Heart left ventricle (tissue), 16 donors: ENCODE measurements around the gene TUBB8. TPM values are rescaled to one million over a fixed set of nuclear protein-coding genes. Genes with fewer than 3 reads are reported as not detected.

Experiments
- ATAC-seq, 4 donors: fragments of 200-7000 bp; cut with Tn5 transposase; one replicate each; pipeline ENCODE4 v1.9.1; 2020 to 2022; ENCODE audit warnings: moderate library complexity in 4 of 4, mild to moderate bottlenecking in 3 of 4, moderate number of reproducible peaks in 1 of 4
- DNase-seq, 5 donors: peaks; one replicate each; pipeline ENCODE4 v3.0.0-alpha.2; 2020
- H3K27ac ChIP-seq, 12 donors: fragments of 200-600 bp; sonication (generic) in 4 of 12; one replicate each; pipeline versions ENCODE4 v1.5.0 to v1.8.0; 2016 to 2022; ENCODE audit warnings: mild to moderate bottlenecking in 2 of 12
- H3K27me3 ChIP-seq, 9 donors: fragments of 200-600 bp; sonication (generic) in 2 of 9; one replicate each; pipeline versions ENCODE4 v1.5.1 to v1.8.0; 2016 to 2022; ENCODE audit warnings: mild to moderate bottlenecking in 3 of 9
- H3K36me3 ChIP-seq, 9 donors: fragments of 200-600 bp; sonication (generic) in 2 of 9; one replicate each; pipeline versions ENCODE4 v1.5.0 to v1.8.0; 2018 to 2022; ENCODE audit warnings: mild to moderate bottlenecking in 2 of 9
- H3K4me1 ChIP-seq, 12 donors: fragments of 200-600 bp; sonication (generic) in 4 of 12; one replicate each; pipeline versions ENCODE4 v1.5.0 to v1.8.0; 2016 to 2022; ENCODE audit warnings: mild to moderate bottlenecking in 3 of 12
- H3K4me3 ChIP-seq, 12 donors: fragments of 200-600 bp; sonication (generic) in 4 of 12; one replicate each; pipeline versions ENCODE4 v1.5.0 to v1.8.0; 2017 to 2022; ENCODE audit warnings: mild to moderate bottlenecking in 9 of 12, moderate library complexity in 4 of 12
- H3K9me3 ChIP-seq, 12 donors: fragments of 200-600 bp; sonication (generic) in 4 of 12; one replicate each; pipeline versions ENCODE4 v1.5.0 to v1.8.0; 2016 to 2022; ENCODE audit warnings: mild to moderate bottlenecking in 1 of 12
- CTCF ChIP-seq, 12 donors: fragments of 200-600 bp; sonication (generic) in 4 of 12; IDR thresholded peaks; one replicate each; pipeline versions ENCODE4 v1.5.0 to v1.8.0; 2018 to 2022; ENCODE audit warnings: antibody characterized with exemption in 12 of 12, mild to moderate bottlenecking in 5 of 12
- POLR2A ChIP-seq, 2 donors: fragments of 450-650 bp; IDR thresholded peaks; one replicate each; pipeline ENCODE4 v1.6.1; 2017; ENCODE audit warnings: antibody characterized with exemption in 2 of 2, mild to moderate bottlenecking in 2 of 2, moderate library complexity in 2 of 2
- WGBS, 4 donors: extraction: QIAGEN DNeasy Blood & Tissue Kit in 2 of 4; methylation state at CpG; one replicate each; pipeline versions ENCODE4 v1.1.5 to v1.1.7; 2013 to 2018; 5-methylcytosine and 5-hydroxymethylcytosine counted together
- intact Hi-C, 10 donors: fragments of 100-400 bp; cut with DNase I; formaldehyde crosslinking; loops; one replicate each; pipeline versions ENCODE4 v1.11.1 to v1.14.2; 2022
- polyA plus RNA-seq, 2 donors: library from polyadenylated mRNA; stranded (reverse); fragments of 200-250 nt; gene quantifications; one replicate each; pipeline ENCODE4 v1.2.3, GENCODE V29; 2013
- total RNA-seq, 9 donors: library from RNA; depleted of rRNA in 2 of 9; stranded (reverse); fragments of >200 nt in 2 of 9; fragmentation: NEBNext Ultra II Directional in 3 of 9; extraction: Animal tissue kit (Norgen Biotek cat#: 25700) in 3 of 9; gene quantifications; one replicate each; pipeline versions ENCODE4 v1.1.0 to v1.2.4, GENCODE V29; 2016 to 2023
- donor health status: ischemic (EF 13 %, LVEDD 7.1; RV severe dilation, severe dysfunction).
- donor health status: healthy with polysubstance abuse.
- donor health status: DM: no; HTN: yes; CAD: no.
- donor health status: DM: no; HTN: no; CAD: no.
- donor health status: ischemic (EF 25% LVEDD 6.9; RV normal size, moderate dysfunction).
- donor health status: ischemic (EF 25% LVEDD 5.7; RV mildly dilated, moderate dysfunction).
- donor health status: healthy.
- donor health status: DM: yes; HTN: yes; CAD: no.
- donor health status: ischemic (EF 35%, LVEDD 5.7; RV mildly dilated, moderate dysfunction).
- donor health status: nonischemic (EF 11% LVEDD 7.7; RV severe dilation, severe dysfunction).
- donor health status: DM: yes; HTN: yes; CAD: no.
- donor health status: PGD.
- donor health status: ischemic (EF 29% LVEDD 5.4; RV normal size, mild dysfunction).
- donor health status: nonischemic (EF 23%, LVEDD 6.1; RV moderate dilation, normal function).

The TUBB8 gene
- total and polyA plus RNA-seq, 11 donors = 0.06 TPM; not detected in 10

GRCh38 chr10:92846-93245 is 43.8 kb upstream of the TUBB8 start:
- Histone ChIP-seq H3K4me1 (no peaks in the 10 kb centered on the region), H3K9me3 (peaks cover 0 to 33% (median 14%) of the 10 kb centered on the region in 12 donors), H3K36me3 (no peaks in the 10 kb centered on the region), H3K27ac (no peak overlapping the region), H3K27me3 (no peaks in the 10 kb centered on the region), H3K4me3 (no peak overlapping the region)
- TF ChIP-seq CTCF (IDR thresholded peaks at IDR 0.05) (no peak), POLR2A (IDR thresholded peaks at IDR 0.05) (no peak)
- intact Hi-C loops = no loop called here
- ATAC-seq (no peak), DNase-seq (no peak)
- WGBS, 4 donors = 91 to 96% (median 95%) methylated on average over 2 of the region's 2 CpGs

GRCh38 chr10:92153-92552 is 43.1 kb upstream of the TUBB8 start:
- WGBS, 4 donors = 80 to 91% (median 85%) methylated on average over 4 of the region's 4 CpGs
- DNase-seq (no peak), ATAC-seq (no peak)
- H3K4me1 ChIP-seq = no peaks in the 10 kb centered on the region
- no peaks in the 10 kb centered on the region for H3K36me3 ChIP-seq
- H3K9me3 ChIP-seq = peaks cover 0 to 27% (median 14%) of the 10 kb centered on the region in 12 donors
- intact Hi-C loops = no loop called here
- peaks cover 0 to 6% (median 0%) of the 10 kb centered on the region in 9 donors for H3K27me3 ChIP-seq
- no peak overlapping the region for H3K4me3 ChIP-seq
- TF ChIP-seq POLR2A (IDR thresholded peaks at IDR 0.05) = no peak
- no peak for TF ChIP-seq CTCF (IDR thresholded peaks at IDR 0.05)
- no peak overlapping the region for H3K27ac ChIP-seq

- Histone ChIP-seq H3K4me3 (no peak overlapping the region), H3K36me3 (no peaks in the 10 kb centered on the region), H3K9me3 (peaks cover 0 to 19% (median 7%) of the 10 kb centered on the region in 12 donors), H3K4me1 (no peaks in the 10 kb centered on the region), H3K27ac (no peak overlapping the region), H3K27me3 (peaks cover 0 to 7% (median 0%) of the 10 kb centered on the region in 9 donors)
- DNase-seq (peak in 2 of 5 donors; percentile 47 to 70), ATAC-seq (peak in 3 of 4 donors; percentile 79 to 86 (median 81))
- intact Hi-C loops = no loop called here
- WGBS, 4 donors = 72 to 82% (median 74%) methylated on average over 7 to 8 of the region's 8 CpGs
- TF ChIP-seq POLR2A (IDR thresholded peaks at IDR 0.05) (no peak), CTCF (IDR thresholded peaks at IDR 0.05) (no peak)
Measured at GRCh38 chr10:91313-91712, 42.2 kb upstream of the TUBB8 start.

GRCh38 chr10:90161-90560 is 41.1 kb upstream of the TUBB8 start:
- 90 to 95% (median 92%) methylated on average over 1 of the region's 1 CpG for WGBS, 4 donors
- H3K27me3 ChIP-seq = peaks cover 0 to 7% (median 0%) of the 10 kb centered on the region in 9 donors
- no peak overlapping the region for H3K27ac ChIP-seq
- DNase-seq = no peak
- H3K4me1 ChIP-seq = no peaks in the 10 kb centered on the region
- ATAC-seq = no peak
- intact Hi-C loops = no loop called here
- no peak for TF ChIP-seq CTCF (IDR thresholded peaks at IDR 0.05)
- TF ChIP-seq POLR2A (IDR thresholded peaks at IDR 0.05) = no peak
- H3K9me3 ChIP-seq = peaks cover 0 to 7% (median under 1%) of the 10 kb centered on the region in 12 donors
- H3K36me3 ChIP-seq = no peaks in the 10 kb centered on the region
- no peak overlapping the region for H3K4me3 ChIP-seq
